Natural killer cell (primary cell): Measurements from ENCODE around the gene KRTAP9-4. TPM values are rescaled to one million over a fixed set of nuclear protein-coding genes. Genes with fewer than 3 reads are reported as not detected.
"Not testable (repeated sequence)": the region's sequence is repeated elsewhere in the genome, so short reads cannot be mapped to it uniquely, and the experiment has no call there.

Experiments
- ATAC-seq, 3 donors: fragments of 150-1000 bp in 2 of 3; fragments of 200-7000 bp in 1 of 3; cut with Tn5 transposase; 1 replicate in 1 of 3; 2 replicates in 2 of 3; pipeline ENCODE4 v1.10.0; 2021; ENCODE audit warnings: mild to moderate bottlenecking in 2 of 3, moderate library complexity in 2 of 3
- DNase-seq, 2 donors: peaks; one replicate each; pipeline versions ENCODE4 v3.0.0 to v3.0.0-alpha.2; 2013 to 2021; ENCODE audit warnings: mixed read lengths in 1 of 2
- H3K27ac ChIP-seq: one replicate; pipeline ENCODE4 v1.5.1; 2013; ENCODE audit warnings: mild to moderate bottlenecking, low read length
- H3K27me3 ChIP-seq: one replicate; pipeline ENCODE4 v1.6.1; 2013; ENCODE audit warnings: low read length; ENCODE audit not compliant: control insufficient read depth, insufficient read depth
- H3K36me3 ChIP-seq: one replicate; pipeline ENCODE4 v1.6.1; 2013; ENCODE audit warnings: low read length; ENCODE audit not compliant: control insufficient read depth, insufficient read depth
- H3K4me1 ChIP-seq: one replicate; pipeline ENCODE4 v1.6.1; 2013; ENCODE audit warnings: low read length; ENCODE audit not compliant: control insufficient read depth, insufficient read depth
- H3K4me3 ChIP-seq: one replicate; pipeline ENCODE4 v1.5.1; 2013; ENCODE audit warnings: low read length
- H3K9me3 ChIP-seq: one replicate; pipeline ENCODE4 v1.6.1; 2013; ENCODE audit warnings: low read length; ENCODE audit not compliant: control insufficient read depth, insufficient read depth
- H3K27ac Mint-ChIP-seq, 2 donors: one replicate each; pipeline ENCODE4 v1.8.0; 2022; ENCODE audit warnings: mild to moderate bottlenecking in 2 of 2, mixed read lengths in 2 of 2, moderate library complexity in 1 of 2
- H3K27me3 Mint-ChIP-seq, 2 donors: one replicate each; pipeline ENCODE4 v1.8.0; 2022; ENCODE audit warnings: low read depth in 2 of 2, mixed read lengths in 2 of 2
- H3K36me3 Mint-ChIP-seq: one replicate; pipeline ENCODE4 v1.8.0; 2022; ENCODE audit warnings: mixed read lengths
- H3K4me1 Mint-ChIP-seq, 2 donors: one replicate each; pipeline ENCODE4 v1.8.0; 2022; ENCODE audit warnings: mixed read lengths in 2 of 2
- H3K4me3 Mint-ChIP-seq: one replicate; pipeline ENCODE4 v1.8.0; 2022; ENCODE audit warnings: mild to moderate bottlenecking, moderate library complexity, mixed read lengths
- H3K9me3 Mint-ChIP-seq, 2 donors: one replicate each; pipeline ENCODE4 v1.8.0; 2022; ENCODE audit warnings: mixed read lengths in 2 of 2
- CTCF ChIP-seq: fragments of 200-600 bp; IDR thresholded peaks from one replicate; pipeline ENCODE4 v1.8.0; 2022; ENCODE audit warnings: antibody characterized with exemption
- WGBS: methylation state at CpG from one replicate; pipeline ENCODE4 v1.1.7; 2013; ENCODE audit warnings: missing lambda C conversion rate; ENCODE audit not compliant: insufficient coverage; 5-methylcytosine and 5-hydroxymethylcytosine counted together
- intact Hi-C: fragments of 100-400 bp; cut with micrococcal nuclease; formaldehyde crosslinking; loops from one replicate; pipeline ENCODE4 v1.14.2; 2022
- total RNA-seq, 4 donors: library from RNA; stranded (reverse); fragments of 120-200 nt in 1 of 4; gene quantifications; one replicate each; pipeline versions ENCODE4 v1.2.3 to v1.2.4, GENCODE V29; 2013 to 2022

The KRTAP9-4 gene
- total RNA-seq, result not detected
- not detected for total RNA-seq (2013)

- DNase-seq, result peak in 1 of 2 donors; percentile 3
- H3K4me3 Mint-ChIP-seq, H3K27me3 ChIP-seq, ATAC-seq, H3K36me3 ChIP-seq, H3K4me1 Mint-ChIP-seq, H3K4me3 ChIP-seq, intact Hi-C loops, H3K9me3 Mint-ChIP-seq, H3K36me3 Mint-ChIP-seq, H3K4me1 ChIP-seq, H3K27ac Mint-ChIP-seq, H3K9me3 ChIP-seq, H3K27ac ChIP-seq: not testable (repeated sequence)
- peaks cover 16 to 40% of the 10 kb centered on the region in 2 donors for H3K27me3 Mint-ChIP-seq
- WGBS, result 59% methylated on average over 2 of the region's 2 CpGs
Measured at GRCh38 chr17:41249637-41250240, at the start of gene KRTAP9-4. TSS of gene KRTAP9-4 (plus strand) at chr17:41249687. CDS start at chr17:41249721, 34 bp downstream.

GRCh38 chr17:41211845-41212466, 37.5 kb upstream of the KRTAP9-4 start:
- Mint-ChIP-seq H3K4me1 (no peaks in the 10 kb centered on the region), H3K27ac (no peak overlapping the region), H3K36me3 (peaks cover 5% of the 10 kb centered on the region), H3K4me3 (no peak overlapping the region), H3K9me3 (no peaks in the 10 kb centered on the region), H3K27me3 (peaks cover 28 to 50% of the 10 kb centered on the region in 2 donors)
- WGBS, result 67% methylated on average over 1 of the region's 1 CpG
- Histone ChIP-seq H3K36me3 (no peaks in the 10 kb centered on the region), H3K27ac (no peak overlapping the region), H3K4me1 (no peaks in the 10 kb centered on the region), H3K9me3 (no peaks in the 10 kb centered on the region), H3K4me3 (no peak overlapping the region), H3K27me3 (peaks cover 6% of the 10 kb centered on the region)
- DNase-seq (peak in 1 of 2 donors; percentile 14), ATAC-seq (no peak)
- intact Hi-C loops, result no loop called here
- no peak for TF ChIP-seq CTCF

GRCh38 chr17:41212524-41213169, 36.8 kb upstream of the KRTAP9-4 start:
- no peak overlapping the region for H3K4me3 Mint-ChIP-seq
- peaks cover 27 to 52% of the 10 kb centered on the region in 2 donors for H3K27me3 Mint-ChIP-seq
- Histone ChIP-seq H3K4me3 (no peak overlapping the region), H3K9me3 (no peaks in the 10 kb centered on the region), H3K36me3 (no peaks in the 10 kb centered on the region), H3K4me1 (no peaks in the 10 kb centered on the region), H3K27me3 (peaks cover 6% of the 10 kb centered on the region), H3K27ac (no peak overlapping the region)
- DNase-seq (no peak), ATAC-seq (no peak)
- no peak for TF ChIP-seq CTCF
- no peaks in the 10 kb centered on the region for H3K9me3 Mint-ChIP-seq
- WGBS, result 83% methylated on average over 7 of the region's 7 CpGs
- peaks cover 5% of the 10 kb centered on the region for H3K36me3 Mint-ChIP-seq
- intact Hi-C loops, result no loop called here
- H3K4me1 Mint-ChIP-seq, result no peaks in the 10 kb centered on the region
- no peak overlapping the region for H3K27ac Mint-ChIP-seq

- H3K36me3 ChIP-seq, result no peaks in the 10 kb centered on the region
- no peaks in the 10 kb centered on the region for H3K9me3 ChIP-seq
- H3K27ac ChIP-seq, result no peak overlapping the region
- 80% methylated on average over 1 of the region's 1 CpG for WGBS
- no peak overlapping the region for H3K27ac Mint-ChIP-seq
- no peak for TF ChIP-seq CTCF
- DNase-seq, result no peak
- no peaks in the 10 kb centered on the region for H3K4me1 ChIP-seq
- ATAC-seq, result no peak
- no peak overlapping the region for H3K4me3 Mint-ChIP-seq
- no peak overlapping the region for H3K4me3 ChIP-seq
- peaks cover 2% of the 10 kb centered on the region for H3K27me3 ChIP-seq
- intact Hi-C loops, result no loop called here
- peaks cover 0 to 2% of the 10 kb centered on the region in 2 donors for H3K9me3 Mint-ChIP-seq
- H3K4me1 Mint-ChIP-seq, result no peaks in the 10 kb centered on the region
- H3K27me3 Mint-ChIP-seq, result peaks cover 15 to 31% of the 10 kb centered on the region in 2 donors
- H3K36me3 Mint-ChIP-seq, result no peaks in the 10 kb centered on the region
Measured at GRCh38 chr17:41215681-41216080, 33.8 kb upstream of the KRTAP9-4 start.
